Natural killer cell (primary cell): Measurements from ENCODE around the gene PTPRN2. TPM values are rescaled to one million over a fixed set of nuclear protein-coding genes. Genes with fewer than 3 reads are reported as not detected.

Experiments
- ATAC-seq, 3 donors: fragments of 150-1000 bp in 2 of 3; fragments of 200-7000 bp in 1 of 3; cut with Tn5 transposase; 1 replicate in 1 of 3; 2 replicates in 2 of 3; pipeline ENCODE4 v1.10.0; 2021; ENCODE audit warnings: mild to moderate bottlenecking in 2 of 3, moderate library complexity in 2 of 3
- DNase-seq, 2 donors: peaks; one replicate each; pipeline versions ENCODE4 v3.0.0 to v3.0.0-alpha.2; 2013 to 2021; ENCODE audit warnings: mixed read lengths in 1 of 2
- H3K27ac ChIP-seq: one replicate; pipeline ENCODE4 v1.5.1; 2013; ENCODE audit warnings: mild to moderate bottlenecking, low read length
- H3K27me3 ChIP-seq: one replicate; pipeline ENCODE4 v1.6.1; 2013; ENCODE audit warnings: low read length; ENCODE audit not compliant: control insufficient read depth, insufficient read depth
- H3K36me3 ChIP-seq: one replicate; pipeline ENCODE4 v1.6.1; 2013; ENCODE audit warnings: low read length; ENCODE audit not compliant: control insufficient read depth, insufficient read depth
- H3K4me1 ChIP-seq: one replicate; pipeline ENCODE4 v1.6.1; 2013; ENCODE audit warnings: low read length; ENCODE audit not compliant: control insufficient read depth, insufficient read depth
- H3K4me3 ChIP-seq: one replicate; pipeline ENCODE4 v1.5.1; 2013; ENCODE audit warnings: low read length
- H3K9me3 ChIP-seq: one replicate; pipeline ENCODE4 v1.6.1; 2013; ENCODE audit warnings: low read length; ENCODE audit not compliant: control insufficient read depth, insufficient read depth
- H3K27ac Mint-ChIP-seq, 2 donors: one replicate each; pipeline ENCODE4 v1.8.0; 2022; ENCODE audit warnings: mild to moderate bottlenecking in 2 of 2, mixed read lengths in 2 of 2, moderate library complexity in 1 of 2
- H3K27me3 Mint-ChIP-seq, 2 donors: one replicate each; pipeline ENCODE4 v1.8.0; 2022; ENCODE audit warnings: low read depth in 2 of 2, mixed read lengths in 2 of 2
- H3K36me3 Mint-ChIP-seq: one replicate; pipeline ENCODE4 v1.8.0; 2022; ENCODE audit warnings: mixed read lengths
- H3K4me1 Mint-ChIP-seq, 2 donors: one replicate each; pipeline ENCODE4 v1.8.0; 2022; ENCODE audit warnings: mixed read lengths in 2 of 2
- H3K4me3 Mint-ChIP-seq: one replicate; pipeline ENCODE4 v1.8.0; 2022; ENCODE audit warnings: mild to moderate bottlenecking, moderate library complexity, mixed read lengths
- H3K9me3 Mint-ChIP-seq, 2 donors: one replicate each; pipeline ENCODE4 v1.8.0; 2022; ENCODE audit warnings: mixed read lengths in 2 of 2
- CTCF ChIP-seq: fragments of 200-600 bp; IDR thresholded peaks from one replicate; pipeline ENCODE4 v1.8.0; 2022; ENCODE audit warnings: antibody characterized with exemption
- WGBS: methylation state at CpG from one replicate; pipeline ENCODE4 v1.1.7; 2013; ENCODE audit warnings: missing lambda C conversion rate; ENCODE audit not compliant: insufficient coverage; 5-methylcytosine and 5-hydroxymethylcytosine counted together
- intact Hi-C: fragments of 100-400 bp; cut with micrococcal nuclease; formaldehyde crosslinking; loops from one replicate; pipeline ENCODE4 v1.14.2; 2022
- total RNA-seq, 4 donors: library from RNA; stranded (reverse); fragments of 120-200 nt in 1 of 4; gene quantifications; one replicate each; pipeline versions ENCODE4 v1.2.3 to v1.2.4, GENCODE V29; 2013 to 2022

Gene PTPRN2
- total RNA-seq, 3 donors from 2014 or later (not counting 1 experiment from before 2014, with no cell fraction given), result 1.3 to 2.5 (median 1.9) TPM

DNA sequence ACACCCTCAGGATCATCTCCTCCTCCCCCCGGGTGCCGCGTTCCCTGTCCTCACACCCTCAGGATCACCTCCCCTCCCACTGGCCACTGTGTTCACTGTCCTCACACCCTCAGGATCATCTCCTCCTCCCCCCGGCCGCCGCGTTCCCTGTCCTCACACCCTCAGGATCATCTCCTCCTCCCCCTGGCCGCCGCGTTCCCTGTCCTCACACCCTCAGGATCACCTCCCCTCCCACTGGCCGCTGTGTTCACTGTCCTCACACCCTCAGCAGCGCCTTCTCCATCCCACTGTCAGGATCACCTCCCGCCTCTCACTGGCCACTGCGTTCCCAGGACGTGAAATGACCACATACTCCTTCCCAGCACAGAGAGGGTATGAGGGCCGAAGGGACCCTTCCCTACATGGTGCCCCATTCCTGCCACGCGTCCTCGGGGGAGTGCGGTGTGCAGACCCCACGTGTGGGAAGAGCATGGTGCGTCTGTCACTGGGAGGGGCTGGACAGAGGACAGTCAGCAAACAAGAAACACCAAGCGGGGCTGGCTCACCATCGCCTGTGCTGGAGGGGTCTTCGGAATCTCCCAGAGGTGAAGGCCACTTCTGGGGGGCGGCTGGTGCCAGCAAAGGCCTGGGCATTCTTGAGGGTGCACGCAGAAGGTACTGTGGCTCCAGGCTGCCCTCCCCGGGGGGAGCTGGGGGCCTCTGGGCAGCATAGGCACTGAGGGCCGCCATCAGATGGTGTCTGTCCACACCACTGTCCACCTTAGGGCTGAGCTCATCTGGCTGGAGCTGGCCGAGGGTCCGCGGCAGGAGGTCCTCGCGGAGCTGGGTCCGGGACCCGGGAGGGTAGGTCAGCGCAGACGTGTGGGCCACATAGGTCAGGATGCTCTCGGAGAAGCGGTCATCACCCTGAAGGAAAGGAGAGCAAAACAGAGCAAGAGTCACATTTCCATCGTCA, 421.0 kb downstream of the PTPRN2 start:
- intact Hi-C loops, result no loop called here
- H3K27ac Mint-ChIP-seq, result no peak overlapping the region

GRCh38 chr7:158165711-158166110, 421.9 kb downstream of the PTPRN2 start:
- no peak overlapping the region for H3K4me3 Mint-ChIP-seq
- H3K27me3 ChIP-seq, result no peaks in the 10 kb centered on the region
- no peak overlapping the region for H3K27ac ChIP-seq
- no peak for DNase-seq
- TF ChIP-seq CTCF, result no peak
- no peaks in the 10 kb centered on the region for H3K36me3 Mint-ChIP-seq
- WGBS, result 87% methylated on average over 16 of the region's 16 CpGs
- no peak for ATAC-seq
- H3K9me3 ChIP-seq, result peaks cover 8% of the 10 kb centered on the region
- no peak overlapping the region for H3K27ac Mint-ChIP-seq
- no peaks in the 10 kb centered on the region for H3K4me1 Mint-ChIP-seq
- no peaks in the 10 kb centered on the region for H3K36me3 ChIP-seq
- intact Hi-C loops, result no loop called here
- H3K4me1 ChIP-seq, result no peaks in the 10 kb centered on the region
- no peak overlapping the region for H3K4me3 ChIP-seq
- peaks cover 8 to 19% of the 10 kb centered on the region in 2 donors for H3K9me3 Mint-ChIP-seq
- H3K27me3 Mint-ChIP-seq, result no peaks in the 10 kb centered on the region

More for the DNA sequence above, 421.0 kb downstream of the PTPRN2 start:
- H3K9me3 ChIP-seq, result peaks cover 8% of the 10 kb centered on the region
- Mint-ChIP-seq H3K4me1 (no peaks in the 10 kb centered on the region), H3K9me3 (peaks cover 7 to 19% of the 10 kb centered on the region in 2 donors), H3K4me3 (no peak overlapping the region), H3K27me3 (no peaks in the 10 kb centered on the region), H3K36me3 (no peaks in the 10 kb centered on the region)
- H3K4me1 ChIP-seq, result no peaks in the 10 kb centered on the region
- no peak overlapping the region for H3K27ac ChIP-seq
- TF ChIP-seq CTCF, result no peak
- no peak overlapping the region for H3K4me3 ChIP-seq
- 84% methylated on average over 38 of the region's 41 CpGs for WGBS
- ATAC-seq (no peak), DNase-seq (no peak)
- H3K27me3 ChIP-seq, result no peaks in the 10 kb centered on the region
- no peaks in the 10 kb centered on the region for H3K36me3 ChIP-seq

GRCh38 chr7:158164101-158165095, 423.2 kb downstream of the PTPRN2 start:
- no peak overlapping the region for H3K27ac ChIP-seq
- Mint-ChIP-seq H3K36me3 (no peaks in the 10 kb centered on the region), H3K4me1 (no peaks in the 10 kb centered on the region), H3K27me3 (no peaks in the 10 kb centered on the region), H3K4me3 (no peak overlapping the region), H3K9me3 (peaks cover 8 to 19% of the 10 kb centered on the region in 2 donors), H3K27ac (no peak overlapping the region)
- ATAC-seq (no peak), DNase-seq (no peak)
- peaks cover 8% of the 10 kb centered on the region for H3K9me3 ChIP-seq
- H3K4me3 ChIP-seq, result no peak overlapping the region
- TF ChIP-seq CTCF, result no peak
- WGBS, result 67% methylated on average over 62 of the region's 67 CpGs
- H3K27me3 ChIP-seq, result no peaks in the 10 kb centered on the region
- H3K4me1 ChIP-seq, result no peaks in the 10 kb centered on the region
- intact Hi-C loops, result no loop called here
- no peaks in the 10 kb centered on the region for H3K36me3 ChIP-seq
